WI38 (cell line): Measurements from ENCODE around the gene SUGCT.

Experiments used
- H3K4me3 ChIP-seq: 2 replicates; pipeline ENCODE4 v1.5.1; 2011; ENCODE audit warnings: low read depth, mild to moderate bottlenecking, control low read depth, low read length
- TF ChIP-seq, protein P1 (sequence below): IDR thresholded peaks from 2 replicates; pipeline ENCODE4 v1.5.1; 2012; ENCODE audit warnings: low read depth, mild to moderate bottlenecking, control low read depth, low read length

The SUGCT gene

GRCh38 chr7:40815022-40815421 is 680.2 kb downstream of the SUGCT start:
- TF ChIP-seq, protein P1, sequence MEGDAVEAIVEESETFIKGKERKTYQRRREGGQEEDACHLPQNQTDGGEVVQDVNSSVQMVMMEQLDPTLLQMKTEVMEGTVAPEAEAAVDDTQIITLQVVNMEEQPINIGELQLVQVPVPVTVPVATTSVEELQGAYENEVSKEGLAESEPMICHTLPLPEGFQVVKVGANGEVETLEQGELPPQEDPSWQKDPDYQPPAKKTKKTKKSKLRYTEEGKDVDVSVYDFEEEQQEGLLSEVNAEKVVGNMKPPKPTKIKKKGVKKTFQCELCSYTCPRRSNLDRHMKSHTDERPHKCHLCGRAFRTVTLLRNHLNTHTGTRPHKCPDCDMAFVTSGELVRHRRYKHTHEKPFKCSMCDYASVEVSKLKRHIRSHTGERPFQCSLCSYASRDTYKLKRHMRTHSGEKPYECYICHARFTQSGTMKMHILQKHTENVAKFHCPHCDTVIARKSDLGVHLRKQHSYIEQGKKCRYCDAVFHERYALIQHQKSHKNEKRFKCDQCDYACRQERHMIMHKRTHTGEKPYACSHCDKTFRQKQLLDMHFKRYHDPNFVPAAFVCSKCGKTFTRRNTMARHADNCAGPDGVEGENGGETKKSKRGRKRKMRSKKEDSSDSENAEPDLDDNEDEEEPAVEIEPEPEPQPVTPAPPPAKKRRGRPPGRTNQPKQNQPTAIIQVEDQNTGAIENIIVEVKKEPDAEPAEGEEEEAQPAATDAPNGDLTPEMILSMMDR = no peak
- H3K4me3 ChIP-seq = no peak overlapping the region

DNA sequence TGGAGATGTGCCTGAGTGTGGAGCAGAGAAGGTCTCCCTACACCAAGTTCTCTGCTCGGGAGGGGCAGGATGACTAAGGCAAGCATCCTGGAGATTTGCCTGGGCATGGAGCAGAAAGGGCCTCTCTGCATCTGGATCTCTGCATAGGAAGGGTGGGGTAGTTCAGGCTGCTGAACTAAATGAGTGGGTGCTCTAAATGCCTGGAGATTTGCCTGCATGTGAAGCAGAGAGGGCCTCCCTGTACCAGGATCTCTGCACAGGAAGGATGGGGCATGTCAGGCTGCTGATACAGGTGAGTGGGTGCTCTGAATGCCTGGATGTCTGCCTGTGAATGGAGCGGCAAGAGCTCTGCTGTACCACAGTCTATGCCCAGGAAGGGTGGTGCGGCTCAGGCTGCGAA is 680.7 kb downstream of the SUGCT start:
- TF ChIP-seq, protein P1 = no peak
- H3K4me3 ChIP-seq = no peak overlapping the region

DNA sequence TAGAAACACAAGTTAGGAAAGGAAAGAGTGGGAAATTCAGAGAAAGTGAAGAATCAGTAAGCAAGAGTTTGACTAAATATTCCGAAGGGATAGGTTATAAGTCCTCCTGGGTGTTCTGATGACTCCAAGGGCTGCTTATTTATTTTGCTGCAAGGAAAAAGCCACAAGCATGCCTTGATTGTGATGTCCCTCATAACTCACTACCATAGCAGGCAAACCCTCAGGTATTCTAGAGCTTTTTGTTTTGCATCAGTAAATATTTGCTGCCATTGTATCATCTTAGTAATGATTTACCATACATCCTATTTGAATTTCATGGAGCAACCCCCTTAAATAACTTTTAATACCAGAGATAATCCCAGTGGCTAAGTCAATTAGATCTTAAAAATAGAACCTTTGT is 688.1 kb downstream of the SUGCT start:
- TF ChIP-seq, protein P1 = no peak
- no peak overlapping the region for H3K4me3 ChIP-seq

DNA sequence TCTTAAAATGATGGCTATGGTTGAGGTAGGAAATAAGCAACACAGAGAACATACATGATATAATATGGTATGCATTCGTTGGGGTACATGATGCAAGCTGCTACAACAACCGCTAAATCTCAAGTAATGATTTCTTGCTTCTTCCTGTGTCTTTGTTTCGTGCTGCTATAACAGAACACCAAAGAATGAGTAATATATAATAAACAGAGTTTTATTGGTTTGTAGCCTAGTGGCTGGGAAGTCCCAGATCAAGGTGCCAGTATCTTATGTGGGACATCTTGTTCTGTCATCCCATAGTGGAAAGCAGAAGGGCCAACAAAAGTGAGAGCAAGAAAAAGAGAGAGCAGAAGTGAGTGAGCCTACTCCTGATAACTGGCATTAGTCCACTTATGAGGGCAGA is 689.7 kb downstream of the SUGCT start:
- TF ChIP-seq, protein P1 = no peak
- no peak overlapping the region for H3K4me3 ChIP-seq

- TF ChIP-seq, protein P1 = no peak
- H3K4me3 ChIP-seq = no peak overlapping the region
Observed at GRCh38 chr7:40826411-40827221, 691.8 kb downstream of the SUGCT start.

DNA sequence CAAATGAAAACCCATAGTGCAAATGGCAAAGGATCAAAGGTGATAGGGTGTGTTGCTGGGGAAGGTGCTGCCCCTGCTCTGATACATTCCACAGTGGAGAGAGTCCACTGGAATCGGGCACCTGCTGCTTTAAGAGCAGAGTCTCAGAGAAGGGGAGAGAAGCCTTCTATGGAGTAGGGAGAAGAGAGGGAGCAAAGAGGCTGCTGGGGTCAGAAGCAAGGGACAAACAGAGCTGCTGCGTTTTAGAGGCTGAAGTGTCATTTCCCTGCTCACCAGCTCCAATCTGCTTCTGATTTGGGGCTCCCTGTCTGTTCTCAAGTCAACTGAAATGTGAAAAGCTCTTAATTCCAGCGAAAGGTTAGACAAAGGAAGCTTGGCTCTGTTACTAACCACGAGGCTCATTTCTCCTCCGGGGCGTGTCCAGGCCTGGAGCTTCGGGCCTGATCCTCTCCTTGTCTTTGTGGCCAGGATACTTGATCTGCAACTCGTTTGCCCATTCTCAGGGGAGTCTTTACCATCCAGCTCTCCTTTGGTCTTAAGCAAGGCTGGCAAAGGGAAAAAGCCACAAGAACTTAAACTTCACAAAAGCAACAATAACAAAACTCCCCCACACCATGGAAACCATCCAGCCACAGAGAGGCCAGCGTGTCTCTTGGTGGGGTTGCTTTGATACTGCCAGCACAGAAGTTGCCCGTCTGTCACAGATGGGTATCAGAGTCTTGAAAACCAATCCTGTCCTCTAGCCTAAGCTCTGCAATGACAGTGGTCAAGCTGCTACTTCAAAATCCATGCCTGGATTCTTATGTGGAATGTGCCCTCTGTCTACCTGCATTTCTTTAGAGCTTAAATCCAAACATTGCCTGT is 692.6 kb downstream of the SUGCT start:
- TF ChIP-seq, protein P1 = no peak
- H3K4me3 ChIP-seq = no peak overlapping the region
